WERI-Rb-1 (cell line): ENCODE measurements around the gene TMEM266.

Source experiments
- DNase-seq: peaks from one replicate; pipeline ENCODE4 v3.0.0-alpha.2; 2020
- H3K27ac ChIP-seq: fragments of 250-450 bp; sonication (Bioruptor Pico); 2 replicates; pipeline ENCODE4 v1.5.1; 2020; ENCODE audit warnings: mild to moderate bottlenecking, moderate library complexity
- H3K27me3 ChIP-seq: fragments of 250-450 bp; sonication (Bioruptor Pico); 2 replicates; pipeline ENCODE4 v1.5.1; 2021; ENCODE audit warnings: mild to moderate bottlenecking, low read depth, moderate library complexity; ENCODE audit not compliant: insufficient read depth, severe bottlenecking
- H3K36me3 ChIP-seq: fragments of 250-450 bp; sonication (Bioruptor Pico); 2 replicates; pipeline ENCODE4 v1.5.1; 2020; ENCODE audit warnings: mild to moderate bottlenecking, moderate library complexity
- H3K4me3 ChIP-seq: 2 replicates; pipeline ENCODE4 v1.5.1; 2011; ENCODE audit warnings: low read depth, mild to moderate bottlenecking, control low read depth, low read length
- H3K9me3 ChIP-seq: fragments of 250-450 bp; sonication (Bioruptor Pico); 2 replicates; pipeline ENCODE4 v1.5.1; 2021; ENCODE audit warnings: mild to moderate bottlenecking, moderate library complexity; ENCODE audit not compliant: severe bottlenecking
- CTCF ChIP-seq: IDR thresholded peaks from 2 replicates; pipeline ENCODE4 v1.5.1; 2011; ENCODE audit warnings: low read depth, mild to moderate bottlenecking, control low read depth, inconsistent platforms, low read length

TMEM266 gene

GRCh38 chr15:76215634-76216033, 155.8 kb downstream of the TMEM266 start:
- no peaks in the 10 kb centered on the region for H3K27me3 ChIP-seq
- no peak overlapping the region for H3K27ac ChIP-seq

GRCh38 chr15:76217029-76217881, 157.5 kb downstream of the TMEM266 start:
- H3K27me3 ChIP-seq, result no peaks in the 10 kb centered on the region
- H3K4me3 ChIP-seq, result no peak overlapping the region
- peaks cover 64% of the 10 kb centered on the region for H3K36me3 ChIP-seq
- no peaks in the 10 kb centered on the region for H3K9me3 ChIP-seq
- no peak for DNase-seq
- no peak overlapping the region for H3K27ac ChIP-seq
- no peak for TF ChIP-seq CTCF

More at GRCh38 chr15:76215634-76216033, 155.8 kb downstream of the TMEM266 start:
- DNase-seq, result no peak
- Histone ChIP-seq H3K4me3 (no peak overlapping the region), H3K36me3 (peaks cover 67% of the 10 kb centered on the region), H3K9me3 (no peaks in the 10 kb centered on the region)
- TF ChIP-seq CTCF, result no peak

- Histone ChIP-seq H3K27ac (no peak overlapping the region), H3K4me3 (no peak overlapping the region), H3K9me3 (no peaks in the 10 kb centered on the region), H3K27me3 (no peaks in the 10 kb centered on the region), H3K36me3 (peaks cover 64% of the 10 kb centered on the region)
- no peak for DNase-seq
- TF ChIP-seq CTCF, result no peak
Measured at GRCh38 chr15:76217882-76218217, 158.1 kb downstream of the TMEM266 start.

- Histone ChIP-seq H3K4me3 (no peak overlapping the region), H3K27ac (no peak overlapping the region), H3K9me3 (no peaks in the 10 kb centered on the region), H3K27me3 (no peaks in the 10 kb centered on the region), H3K36me3 (peaks cover 65% of the 10 kb centered on the region)
- TF ChIP-seq CTCF, result no peak
- no peak for DNase-seq
Measured at GRCh38 chr15:76221085-76221767, 161.4 kb downstream of the TMEM266 start.

- Histone ChIP-seq H3K27ac (no peak overlapping the region), H3K27me3 (no peaks in the 10 kb centered on the region), H3K4me3 (no peak overlapping the region), H3K36me3 (peaks cover 60% of the 10 kb centered on the region), H3K9me3 (no peaks in the 10 kb centered on the region)
- no peak for TF ChIP-seq CTCF
- DNase-seq, result no peak
Measured at GRCh38 chr15:76222159-76222558, 162.4 kb downstream of the TMEM266 start.
